Dendritic cell treated with granulocyte-macrophage colony-stimulating factor and Interleukin-4, amounts not matched to agents 40 ng/mL and 50 ng/mL, for 4 days (primary cell): ENCODE results near the gene FAM241A.
"Not testable (repeated sequence)": the region's sequence is repeated elsewhere in the genome, so short reads cannot be mapped to it uniquely, and the experiment has no call there.

Experiments used
- H3K27ac Mint-ChIP-seq: one replicate; pipeline ENCODE4 v1.8.0; 2022; ENCODE audit warnings: mild to moderate bottlenecking, mixed read lengths
- H3K27me3 Mint-ChIP-seq: one replicate; pipeline ENCODE4 v1.8.0; 2022; ENCODE audit warnings: mild to moderate bottlenecking, mixed read lengths
- H3K36me3 Mint-ChIP-seq: one replicate; pipeline ENCODE4 v1.8.0; 2022; ENCODE audit warnings: low read depth, mixed read lengths
- H3K4me1 Mint-ChIP-seq: one replicate; pipeline ENCODE4 v1.8.0; 2022; ENCODE audit warnings: low read depth, mixed read lengths
- H3K4me3 Mint-ChIP-seq: one replicate; pipeline ENCODE4 v1.8.0; 2022; ENCODE audit warnings: mild to moderate bottlenecking, moderate library complexity, mixed read lengths
- H3K9me3 Mint-ChIP-seq: one replicate; pipeline ENCODE4 v1.8.0; 2022; ENCODE audit warnings: mixed read lengths
- intact Hi-C: fragments of 100-400 bp; cut with micrococcal nuclease; formaldehyde crosslinking; loops from one replicate; pipeline ENCODE4 v1.15.0; 2022

Gene FAM241A

DNA sequence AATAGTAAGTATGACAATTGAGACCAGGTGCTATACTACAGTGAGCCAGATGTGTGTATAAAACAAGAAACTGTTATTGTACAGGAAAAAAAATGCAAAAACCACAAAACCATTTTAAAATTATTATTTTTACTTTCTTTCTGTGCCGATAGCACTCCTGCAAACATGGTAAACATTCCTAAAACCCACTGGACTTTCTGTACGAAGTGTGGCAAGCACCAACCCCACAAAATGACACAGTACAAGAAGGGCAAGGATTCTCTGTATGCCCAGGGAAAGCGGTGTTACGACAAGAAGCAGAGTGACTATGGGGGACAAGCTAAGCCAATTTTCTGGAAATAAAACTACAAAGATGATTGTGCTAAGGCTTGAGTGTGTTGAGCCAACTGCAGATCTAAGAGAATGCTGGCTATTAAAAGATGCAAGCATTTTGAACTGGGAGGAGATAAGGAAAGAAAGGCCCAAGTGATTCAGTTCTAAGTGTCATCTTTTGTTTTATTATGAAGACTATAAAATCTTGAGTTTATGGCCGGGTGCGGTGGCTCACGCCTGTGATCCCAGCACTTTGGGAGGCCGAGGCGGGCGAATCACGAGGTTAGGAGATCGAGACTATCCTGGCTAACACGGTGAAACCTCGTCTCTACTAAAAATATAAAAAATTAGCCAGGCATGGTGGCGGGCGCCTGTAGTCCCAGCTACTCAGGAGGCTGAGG lies 26.0 kb downstream of the FAM241A start:
- H3K27me3 Mint-ChIP-seq, H3K9me3 Mint-ChIP-seq, H3K36me3 Mint-ChIP-seq, H3K27ac Mint-ChIP-seq, intact Hi-C loops, H3K4me3 Mint-ChIP-seq, H3K4me1 Mint-ChIP-seq: not testable (repeated sequence)

DNA sequence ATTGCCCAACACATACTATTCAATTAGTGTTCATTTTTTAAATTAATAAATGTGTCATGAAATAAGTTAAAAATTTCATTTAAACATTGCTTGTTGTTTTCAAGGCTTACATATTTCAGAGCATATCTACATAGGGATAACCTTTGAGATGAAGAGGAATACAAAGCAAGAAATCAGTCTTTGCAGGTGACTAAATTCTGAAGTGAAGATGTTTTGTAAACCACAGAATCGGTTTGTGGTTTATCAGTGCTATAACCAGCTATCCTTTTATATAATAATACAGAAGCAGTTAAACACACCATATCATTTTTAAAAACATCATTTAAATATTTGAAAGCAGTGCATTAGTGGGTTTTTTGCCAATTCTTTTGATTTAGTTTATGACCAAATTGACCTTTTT lies 26.9 kb downstream of the FAM241A start:
- intact Hi-C loops, result no loop called here

DNA sequence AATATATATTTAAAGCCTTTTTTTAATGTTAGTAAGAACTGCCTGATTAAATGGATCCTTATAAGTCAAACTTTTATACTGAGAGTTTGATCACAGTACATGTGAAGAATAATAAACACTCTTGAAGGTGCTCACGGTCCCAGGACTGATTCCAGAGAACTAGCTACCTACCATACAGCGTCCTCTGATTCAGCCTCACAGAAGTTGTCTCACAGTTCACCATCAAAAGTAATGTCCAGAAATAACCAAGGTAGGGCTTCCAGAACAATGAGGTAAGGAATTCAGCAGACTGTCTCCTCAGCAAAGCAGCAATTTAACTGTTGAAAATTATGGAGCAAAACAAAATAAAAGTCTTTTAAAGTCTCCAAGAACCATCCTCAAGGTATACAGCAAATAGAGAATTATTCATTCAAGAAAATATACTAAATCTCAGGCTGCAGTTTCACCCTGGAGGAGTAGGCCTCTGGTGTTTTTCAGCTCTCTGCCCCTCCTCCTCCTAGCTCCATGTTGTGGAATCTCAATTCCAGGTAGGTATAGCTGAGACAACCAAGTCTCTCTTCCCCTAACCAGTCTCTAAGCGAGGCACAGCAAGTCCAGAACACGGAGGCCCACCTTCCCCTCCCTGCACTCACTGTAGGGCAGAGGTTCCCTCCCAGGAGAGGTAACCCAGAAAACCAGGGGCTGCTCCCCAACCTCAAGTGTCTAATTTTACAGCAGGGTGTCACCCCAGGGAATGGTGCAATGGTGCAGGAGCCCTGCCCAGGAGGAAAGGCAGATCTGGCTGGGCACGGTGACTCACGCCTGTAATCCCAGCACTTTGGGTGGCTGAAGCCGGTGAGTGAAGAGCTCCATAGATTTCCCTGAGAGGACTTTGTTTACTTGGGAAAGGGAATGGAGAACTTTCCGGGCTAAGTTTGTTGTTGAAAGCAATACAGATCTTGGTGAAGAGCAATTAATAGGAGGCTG lies 28.6 kb downstream of the FAM241A start:
- H3K27ac Mint-ChIP-seq, result no peak overlapping the region
- H3K9me3 Mint-ChIP-seq, result no peaks in the 10 kb centered on the region
- no peaks in the 10 kb centered on the region for H3K4me1 Mint-ChIP-seq
- H3K4me3 Mint-ChIP-seq, result no peak overlapping the region
- peaks cover 10% of the 10 kb centered on the region for H3K36me3 Mint-ChIP-seq
- intact Hi-C loops, result no loop called here
- no peaks in the 10 kb centered on the region for H3K27me3 Mint-ChIP-seq

More for the DNA sequence above, 26.9 kb downstream of the FAM241A start:
- H3K4me1 Mint-ChIP-seq, result peaks cover 4% of the 10 kb centered on the region
- no peak overlapping the region for H3K4me3 Mint-ChIP-seq
- no peaks in the 10 kb centered on the region for H3K9me3 Mint-ChIP-seq
- H3K27me3 Mint-ChIP-seq, result no peaks in the 10 kb centered on the region
- no peak overlapping the region for H3K27ac Mint-ChIP-seq
- peaks cover 10% of the 10 kb centered on the region for H3K36me3 Mint-ChIP-seq

DNA sequence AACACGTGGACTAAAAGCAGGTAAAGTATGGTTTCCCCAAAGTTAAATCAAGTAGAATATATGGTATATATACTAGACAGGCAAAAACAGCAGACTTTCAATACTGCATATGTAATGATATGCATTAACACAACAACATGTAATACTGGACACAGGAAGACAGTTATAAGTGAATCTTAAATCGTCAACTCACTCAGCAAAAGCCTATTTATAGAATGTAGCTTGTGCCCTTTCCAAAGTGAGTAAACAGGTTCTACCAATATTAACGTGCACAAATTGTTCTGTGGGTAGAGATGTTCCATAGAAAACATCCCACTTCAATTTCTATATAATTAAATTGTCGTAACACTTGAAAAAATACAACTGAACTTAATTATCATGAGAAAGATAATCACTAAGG lies 30.6 kb downstream of the FAM241A start:
- intact Hi-C loops, result no loop called here
- peaks cover 10% of the 10 kb centered on the region for H3K36me3 Mint-ChIP-seq
- H3K9me3 Mint-ChIP-seq, result no peaks in the 10 kb centered on the region
- no peak overlapping the region for H3K4me3 Mint-ChIP-seq
- no peaks in the 10 kb centered on the region for H3K27me3 Mint-ChIP-seq
- no peak overlapping the region for H3K27ac Mint-ChIP-seq
- no peaks in the 10 kb centered on the region for H3K4me1 Mint-ChIP-seq

DNA sequence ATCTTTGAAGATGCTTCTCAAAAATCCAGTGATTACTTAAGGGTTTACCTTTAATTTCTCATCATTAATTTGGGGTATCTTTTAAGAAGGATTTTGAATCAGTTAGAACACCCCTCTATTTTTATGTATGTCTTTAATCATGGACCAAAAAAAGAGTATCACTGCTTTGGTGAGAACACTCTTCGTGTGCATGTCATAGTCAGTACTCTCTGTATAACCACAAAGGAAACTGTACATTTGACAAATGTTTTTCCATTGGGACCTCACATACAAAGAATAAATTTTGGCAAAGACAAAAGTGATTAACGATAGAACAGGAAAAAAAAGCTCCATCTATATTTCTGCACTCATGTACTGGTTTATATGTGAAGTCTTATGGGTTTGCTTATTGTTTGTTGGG lies 31.3 kb downstream of the FAM241A start:
- Mint-ChIP-seq H3K9me3 (no peaks in the 10 kb centered on the region), H3K27ac (no peak overlapping the region), H3K4me1 (no peaks in the 10 kb centered on the region)

DNA sequence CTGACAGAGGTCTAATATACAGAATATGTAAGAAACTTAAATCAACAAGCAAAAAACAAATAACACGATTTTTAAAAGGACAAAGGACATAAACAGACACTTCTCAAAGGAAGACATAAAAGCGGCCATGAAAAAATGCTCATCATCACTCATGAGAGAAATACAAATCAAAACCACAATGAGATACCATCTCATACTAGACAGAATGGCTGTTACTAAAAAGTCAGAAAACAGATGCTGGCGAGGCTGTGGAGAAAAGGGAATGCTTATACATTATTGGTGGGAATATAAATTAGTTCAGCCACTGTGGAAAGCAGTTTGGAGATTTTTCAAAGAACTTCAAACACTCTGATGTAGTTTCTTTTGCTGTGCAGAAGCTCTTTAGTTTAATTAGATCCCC lies 33.5 kb downstream of the FAM241A start:
- Mint-ChIP-seq H3K4me1 (peaks cover 11% of the 10 kb centered on the region), H3K36me3 (peaks cover 16% of the 10 kb centered on the region)
- intact Hi-C loops, H3K4me3 Mint-ChIP-seq, H3K27ac Mint-ChIP-seq, H3K9me3 Mint-ChIP-seq, H3K27me3 Mint-ChIP-seq: not testable (repeated sequence)

More for the DNA sequence above, 31.3 kb downstream of the FAM241A start:
- no peak overlapping the region for H3K4me3 Mint-ChIP-seq
- intact Hi-C loops, result no loop called here
- peaks cover 10% of the 10 kb centered on the region for H3K36me3 Mint-ChIP-seq
- no peaks in the 10 kb centered on the region for H3K27me3 Mint-ChIP-seq

DNA sequence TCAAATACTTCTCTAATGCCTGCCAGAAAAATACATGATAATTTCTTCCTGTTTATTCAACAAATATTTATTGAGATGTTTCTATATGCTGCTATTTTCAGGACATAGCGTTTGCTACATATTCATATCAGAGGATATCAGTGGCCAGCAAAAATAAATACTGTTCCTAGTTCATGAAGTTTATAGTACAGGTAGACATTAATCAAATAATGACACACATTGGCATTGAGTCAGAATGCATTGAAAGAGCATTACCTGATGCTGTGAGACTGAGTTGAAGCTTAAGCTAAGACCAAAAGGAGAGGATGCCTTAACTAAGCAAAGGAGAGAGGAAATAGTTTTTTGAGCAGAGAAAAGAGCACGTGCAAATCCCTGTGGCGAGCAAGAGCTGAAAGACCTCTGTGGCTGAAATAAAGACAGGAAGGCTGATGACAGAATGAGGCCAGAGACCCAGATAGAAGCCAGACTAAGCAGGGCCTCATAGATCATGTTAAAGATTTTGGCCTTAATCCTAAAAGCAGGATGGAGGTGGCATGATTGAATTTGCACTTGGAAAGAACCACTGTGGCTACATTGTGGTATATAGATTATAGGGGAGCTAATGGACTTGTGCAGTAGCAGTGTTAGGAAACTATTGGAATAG lies 36.2 kb downstream of the FAM241A start:
- peaks cover 25% of the 10 kb centered on the region for H3K4me1 Mint-ChIP-seq
- intact Hi-C loops, result no loop called here
- H3K36me3 Mint-ChIP-seq, result peaks cover 7% of the 10 kb centered on the region
- no peaks in the 10 kb centered on the region for H3K9me3 Mint-ChIP-seq
- H3K27me3 Mint-ChIP-seq, result no peaks in the 10 kb centered on the region
- H3K27ac Mint-ChIP-seq, result no peak overlapping the region
- no peak overlapping the region for H3K4me3 Mint-ChIP-seq

DNA sequence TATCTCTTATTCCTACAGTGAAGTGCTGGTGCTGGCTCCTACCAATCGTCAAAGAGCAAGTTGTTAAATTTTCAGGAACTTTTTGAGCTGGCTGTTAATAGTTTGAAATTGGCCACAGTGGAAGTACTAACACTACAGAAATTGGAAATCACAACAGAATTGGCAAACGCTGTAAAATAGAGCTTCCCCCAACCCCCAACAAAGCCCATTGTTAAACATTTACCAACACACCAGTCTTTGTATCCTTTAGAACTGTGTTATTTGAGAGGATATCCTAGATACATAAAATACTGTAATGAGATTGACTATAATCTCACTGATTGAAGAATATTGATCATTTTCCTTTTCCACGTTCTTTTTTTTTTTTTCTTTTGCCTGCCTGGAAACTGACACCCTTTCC lies 37.4 kb downstream of the FAM241A start:
- Mint-ChIP-seq H3K4me3 (no peak overlapping the region), H3K9me3 (no peaks in the 10 kb centered on the region), H3K27ac (no peak overlapping the region), H3K36me3 (peaks cover 18% of the 10 kb centered on the region), H3K27me3 (no peaks in the 10 kb centered on the region), H3K4me1 (peaks cover 26% of the 10 kb centered on the region)
- intact Hi-C loops, result no loop called here

DNA sequence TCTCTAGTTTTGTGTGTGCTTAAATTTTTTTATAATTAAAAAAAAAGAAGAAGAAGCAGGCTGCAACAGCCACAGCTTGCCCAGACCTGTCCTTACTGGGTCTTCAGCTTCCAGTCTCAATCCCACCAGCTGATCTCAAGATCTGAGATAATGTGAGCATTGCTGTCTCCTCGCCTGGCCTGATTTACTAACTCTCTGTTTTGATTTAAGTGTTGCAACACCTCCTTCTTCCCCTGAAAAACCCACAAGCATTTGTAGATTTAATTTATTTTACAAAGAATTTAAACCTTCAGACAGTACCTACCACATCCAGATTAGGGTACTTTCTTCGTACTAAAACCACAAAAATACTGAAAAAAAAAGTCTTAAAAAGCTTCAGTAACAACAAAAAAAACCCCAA lies 38.0 kb downstream of the FAM241A start:
- H3K4me3 Mint-ChIP-seq, result no peak overlapping the region
- H3K36me3 Mint-ChIP-seq, result peaks cover 18% of the 10 kb centered on the region
- H3K4me1 Mint-ChIP-seq, result peaks cover 26% of the 10 kb centered on the region
- H3K27ac Mint-ChIP-seq, result no peak overlapping the region
- no peaks in the 10 kb centered on the region for H3K27me3 Mint-ChIP-seq
- intact Hi-C loops, result no loop called here
- no peaks in the 10 kb centered on the region for H3K9me3 Mint-ChIP-seq

DNA sequence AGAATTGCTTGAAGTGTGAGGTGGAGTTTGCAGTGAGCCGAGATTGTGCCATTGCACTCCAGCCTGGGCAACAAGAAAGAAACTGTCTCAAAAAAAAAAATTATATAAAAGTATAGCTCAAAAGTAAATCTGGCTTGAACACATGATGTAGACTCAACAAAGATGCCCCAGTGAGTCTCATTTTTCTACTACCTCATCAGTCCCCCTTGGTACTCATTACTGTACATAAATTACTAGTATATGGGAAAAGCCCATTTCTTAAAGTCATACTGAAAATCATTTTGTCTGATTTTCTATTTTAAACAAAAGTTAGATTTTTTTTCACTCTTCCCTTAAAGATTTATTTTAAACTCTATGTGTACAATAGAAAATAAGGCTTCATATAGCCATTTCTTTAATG lies 39.2 kb downstream of the FAM241A start:
- Mint-ChIP-seq H3K27ac (no peak overlapping the region), H3K9me3 (no peaks in the 10 kb centered on the region), H3K4me3 (no peak overlapping the region), H3K27me3 (no peaks in the 10 kb centered on the region), H3K36me3 (peaks cover 18% of the 10 kb centered on the region), H3K4me1 (peaks cover 26% of the 10 kb centered on the region)
- intact Hi-C loops, result no loop called here

DNA sequence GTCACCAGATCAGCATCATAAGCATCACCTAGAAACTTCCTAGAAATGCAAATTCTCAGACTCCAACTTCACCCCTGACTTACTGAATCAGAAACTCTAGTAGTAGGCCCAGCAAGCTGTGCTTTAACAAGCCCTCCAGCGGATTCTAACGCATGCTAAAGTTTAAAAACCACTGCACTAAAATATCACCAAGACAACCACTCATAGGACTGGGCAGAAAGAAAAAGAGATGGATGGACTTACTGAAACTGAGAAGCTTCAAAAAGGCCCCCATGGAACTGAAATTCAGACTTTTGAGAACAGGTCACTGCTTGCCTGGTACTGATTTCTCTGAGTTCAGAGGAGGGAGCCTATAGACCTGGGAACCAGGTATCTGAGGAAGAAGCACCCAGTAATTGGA lies 40.1 kb downstream of the FAM241A start:
- H3K27ac Mint-ChIP-seq, result no peak overlapping the region
- H3K9me3 Mint-ChIP-seq, result no peaks in the 10 kb centered on the region
- peaks cover 26% of the 10 kb centered on the region for H3K4me1 Mint-ChIP-seq
- peaks cover 22% of the 10 kb centered on the region for H3K36me3 Mint-ChIP-seq
- intact Hi-C loops, result no loop called here
- H3K4me3 Mint-ChIP-seq, result no peak overlapping the region
- no peaks in the 10 kb centered on the region for H3K27me3 Mint-ChIP-seq

DNA sequence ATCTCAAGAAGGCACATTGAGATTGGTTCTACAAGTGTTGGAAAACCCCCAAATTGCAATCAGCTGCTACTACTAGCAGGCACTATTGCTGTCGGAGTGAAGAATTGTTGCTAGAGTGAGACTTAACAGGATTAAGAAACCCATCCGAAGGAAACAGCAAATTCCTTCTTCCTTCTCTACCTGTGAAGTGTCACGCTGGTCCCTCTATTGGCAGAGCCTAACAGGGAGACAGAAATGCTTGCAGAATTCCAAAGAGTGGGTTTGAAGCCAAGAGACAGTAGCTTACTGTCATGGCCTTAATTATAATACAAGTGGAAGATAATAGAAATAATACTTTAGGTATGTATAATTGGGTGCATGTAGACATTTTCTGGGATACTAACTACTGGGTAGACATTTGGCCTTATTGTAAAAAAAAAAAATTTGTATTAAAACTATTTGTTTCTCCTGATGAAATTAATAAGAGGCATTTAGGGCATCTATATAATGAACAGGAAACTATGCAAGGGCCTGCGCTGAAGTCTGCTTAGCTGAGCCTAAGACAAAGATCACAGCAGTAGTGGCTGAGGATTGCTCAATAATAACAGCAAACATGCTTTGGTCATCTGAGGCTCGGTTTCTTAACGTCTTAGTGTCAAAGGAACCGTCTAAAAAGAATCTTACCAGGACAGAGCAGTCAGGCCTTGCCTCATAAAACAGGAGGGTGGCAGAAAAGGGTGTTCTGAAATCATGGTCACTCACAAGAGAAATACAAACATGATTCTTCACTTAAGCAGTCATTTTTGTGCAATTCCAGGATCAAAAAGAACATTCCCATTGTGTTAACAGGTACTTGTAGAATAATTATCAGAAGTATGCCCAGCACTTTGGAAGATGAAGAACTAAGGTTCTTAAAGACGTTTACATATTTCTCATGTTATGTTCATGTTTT lies 40.8 kb downstream of the FAM241A start:
- H3K27me3 Mint-ChIP-seq, result no peaks in the 10 kb centered on the region
- H3K4me1 Mint-ChIP-seq, result peaks cover 26% of the 10 kb centered on the region
- H3K36me3 Mint-ChIP-seq, result peaks cover 29% of the 10 kb centered on the region
- H3K4me3 Mint-ChIP-seq, result no peak overlapping the region
- H3K9me3 Mint-ChIP-seq, result no peaks in the 10 kb centered on the region
- H3K27ac Mint-ChIP-seq, result no peak overlapping the region
- intact Hi-C loops, result no loop called here

DNA sequence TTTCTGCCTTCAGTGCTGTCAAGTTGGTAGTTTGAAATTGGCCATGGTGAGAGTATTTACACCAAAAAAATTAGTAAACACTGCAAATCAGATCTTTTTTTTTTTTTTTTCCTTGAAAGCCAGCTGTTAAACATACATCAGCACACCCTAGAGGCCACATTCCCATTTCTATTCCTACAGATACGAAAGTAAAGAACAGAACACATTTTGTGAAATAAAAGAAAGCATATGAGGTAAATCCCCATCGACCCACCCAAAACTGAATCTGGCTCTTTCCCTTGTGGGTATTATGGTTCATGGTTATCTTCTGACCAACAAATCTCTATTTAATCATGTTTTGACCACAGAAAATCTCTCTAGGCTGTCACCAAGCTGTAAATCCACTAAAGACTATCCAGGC lies 44.5 kb downstream of the FAM241A start:
- Mint-ChIP-seq H3K4me3 (no peak overlapping the region), H3K9me3 (no peaks in the 10 kb centered on the region), H3K27me3 (no peaks in the 10 kb centered on the region), H3K36me3 (peaks cover 23% of the 10 kb centered on the region), H3K27ac (no peak overlapping the region), H3K4me1 (peaks cover 15% of the 10 kb centered on the region)
- intact Hi-C loops, result no loop called here
